ENCODE measurements around the gene CEP135. TPM values are rescaled to one million over a fixed set of nuclear protein-coding genes. Genes with fewer than 3 reads are reported as not detected.

CEP135 gene
- total and polyA plus RNA-seq, 7 experiments from 2014 or later, result 8.9 to 38.8 (median 20.7) TPM

GRCh38 chr4:55947912-55948725 lies 626 bp upstream of the CEP135 start:
- CTCF ChIA-PET, result interaction anchor here (0.6 to 1.8 kb wide), 14 partner anchors 7 to 1032 kb away, joined by 3 to 7 read pairs (median 3); partner anchors contain the start of genes EXOC1 and SRD5A3
- H3K36me3 ChIP-seq (ENCODE audit: control insufficient read depth in 2 of 3, insufficient read depth in 3 of 3, low read length in 3 of 3), result peaks cover 0 to 15% (median 2%) of the 10 kb centered on the region in 3 experiments
- H3K4me1 Mint-ChIP-seq, result peaks cover 30 to 69% (median 51%) of the 10 kb centered on the region in 7 donors
- no peaks in the 10 kb centered on the region for H3K27me3 ChIP-seq (ENCODE audit: control insufficient read depth in 2 of 2, insufficient read depth in 2 of 2, low read length in 2 of 2)
- no peaks in the 10 kb centered on the region for H3K9me3 ChIP-seq (ENCODE audit: control insufficient read depth in 2 of 3, low read length in 3 of 3)
- intact Hi-C loops (cut with micrococcal nuclease), result loop anchor here (1.0 to 10.0 kb wide), 25 partner anchors 41 to 1886 kb away; partner anchors contain the start of genes AASDH (in 2 of the 2), CHIC2 (in 2 of the 2), CLOCK (in 2 of the 2) and EXOC1 (in 2 of the 2)
- H3K27me3 Mint-ChIP-seq, result no peaks in the 10 kb centered on the region
- ATAC-seq, result peak; percentile 67
- H3K27ac Mint-ChIP-seq, result peak overlapping the region; percentile 88 to 98 (median 92)
- peak overlapping the region; percentile 86 to 96 (median 92) for H3K4me3 Mint-ChIP-seq
- H3K9me3 Mint-ChIP-seq, result peaks cover 0 to 21% (median 1%) of the 10 kb centered on the region in 11 donors
- POLR2A ChIA-PET, result interaction anchor here (0.8 to 3.0 kb wide), 21 partner anchors 11 to 1030 kb away, joined by 3 to 24 read pairs (median 4); partner anchors contain the start of genes AASDH, EXOC1, PAICS and POLR2B
- H3K4me1 ChIP-seq (ENCODE audit: control insufficient read depth in 2 of 2, insufficient read depth in 2 of 2, low read length in 2 of 2), result peaks cover 14 to 15% of the 10 kb centered on the region in 2 donors
- peaks cover 0 to 26% (median 13%) of the 10 kb centered on the region in 5 donors for H3K36me3 Mint-ChIP-seq
- DNase-seq, result peak in 7 of 9 donors; percentile 59 to 83 (median 74)
- H3K4me3 ChIP-seq (ENCODE audit: low read length), result peak overlapping the region; percentile 88
- peak overlapping the region; percentile 71 for H3K27ac ChIP-seq (ENCODE audit: low read depth, low read length)

- Histone ChIP-seq H3K9me3 (ENCODE audit: control insufficient read depth in 2 of 3, low read length in 3 of 3) (no peaks in the 10 kb centered on the region), H3K4me1 (ENCODE audit: control insufficient read depth in 2 of 2, insufficient read depth in 2 of 2, low read length in 2 of 2) (peaks cover 14 to 15% of the 10 kb centered on the region in 2 donors), H3K36me3 (ENCODE audit: control insufficient read depth in 2 of 3, insufficient read depth in 3 of 3, low read length in 3 of 3) (peaks cover 0 to 22% (median 4%) of the 10 kb centered on the region in 3 experiments), H3K4me3 (ENCODE audit: low read length) (peak overlapping the region; percentile 88), H3K27me3 (ENCODE audit: control insufficient read depth in 2 of 2, insufficient read depth in 2 of 2, low read length in 2 of 2) (no peaks in the 10 kb centered on the region), H3K27ac (ENCODE audit: low read depth, low read length) (peak overlapping the region; percentile 71)
- peaks cover 6 to 27% (median 15%) of the 10 kb centered on the region in 5 donors for H3K36me3 Mint-ChIP-seq
- CTCF ChIA-PET, result interaction anchor here (1.0 to 1.3 kb wide), 8 partner anchors 8 to 604 kb away, joined by 3 to 5 read pairs (median 3); partner anchors contain the start of gene SRD5A3
- peaks cover 30 to 69% (median 51%) of the 10 kb centered on the region in 7 donors for H3K4me1 Mint-ChIP-seq
- POLR2A ChIA-PET, result interaction anchor here (0.7 to 3.0 kb wide), 15 partner anchors 9 to 1029 kb away, joined by 3 to 24 read pairs (median 4); partner anchors contain the start of genes EXOC1, PAICS, POLR2B and PPAT
- peak in 2 of 9 donors; percentile 2 to 33 for DNase-seq
- H3K27ac Mint-ChIP-seq, result peak overlapping the region; percentile 90 to 98 (median 94)
- intact Hi-C loops (cut with micrococcal nuclease), result loop anchor here (1.0 to 10.0 kb wide), 11 partner anchors 62 to 1887 kb away; partner anchors contain the start of genes SRD5A3 (in 2 of the 2), TMEM165 (in 2 of the 2), CHIC2 (in 1 of the 2) and CLOCK (in 1 of the 2)
- H3K9me3 Mint-ChIP-seq, result peaks cover 0 to 15% (median 1%) of the 10 kb centered on the region in 11 donors
- peak overlapping the region; percentile 86 to 96 (median 92) for H3K4me3 Mint-ChIP-seq
- ATAC-seq, result no peak
- H3K27me3 Mint-ChIP-seq, result no peaks in the 10 kb centered on the region
These were observed 697 bp downstream of the CEP135 start for GRCh38 chr4:55949482-55949802.

DNA sequence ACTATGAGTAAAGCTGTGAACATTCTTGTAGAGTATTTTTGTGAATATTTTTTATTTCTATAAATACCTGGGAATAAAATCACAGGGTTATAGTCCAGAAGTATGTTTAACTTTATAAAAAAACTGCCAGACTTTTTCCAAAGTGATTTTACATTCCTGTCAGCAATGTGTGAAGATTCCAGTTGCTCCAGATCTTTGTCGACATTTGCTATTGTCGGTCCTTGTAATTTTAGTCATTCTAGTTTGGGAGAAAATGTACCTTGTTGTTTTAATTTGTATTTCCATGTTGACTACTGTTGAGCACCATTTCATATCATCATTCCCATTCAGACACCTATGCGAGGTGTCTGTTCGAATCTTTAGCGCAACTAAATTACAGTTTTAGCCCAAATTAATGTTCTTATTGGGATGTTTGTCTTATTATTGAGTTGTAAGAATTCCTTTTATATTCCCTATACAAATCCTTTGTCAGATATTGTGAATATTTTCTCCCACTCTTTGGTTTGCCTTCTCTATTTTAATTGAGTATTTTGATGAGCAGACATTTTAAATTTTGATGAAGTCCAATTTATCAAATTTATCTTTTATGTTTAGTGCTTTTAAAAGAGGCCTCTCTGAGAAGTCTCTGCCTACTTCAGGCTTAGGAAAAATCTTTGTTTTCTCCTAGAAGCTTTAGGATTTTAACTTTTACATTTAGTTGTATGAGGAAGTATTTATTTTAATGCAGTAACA lies 2.6 kb downstream of the CEP135 start:
- no peaks in the 10 kb centered on the region for H3K27me3 ChIP-seq (ENCODE audit: control insufficient read depth in 2 of 2, insufficient read depth in 2 of 2, low read length in 2 of 2)
- no peak overlapping the region for H3K4me3 ChIP-seq (ENCODE audit: low read length)
- intact Hi-C loops (cut with micrococcal nuclease), result no loop called here
- POLR2A ChIA-PET, result no interaction called here
- H3K9me3 ChIP-seq (ENCODE audit: control insufficient read depth in 2 of 3, low read length in 3 of 3), result no peaks in the 10 kb centered on the region
- Mint-ChIP-seq H3K9me3 (peaks cover 0 to 1% (median 0%) of the 10 kb centered on the region in 11 donors), H3K27me3 (no peaks in the 10 kb centered on the region), H3K27ac (peak overlapping the region in 4 of 9 donors; percentile 20 to 98 (median 44)), H3K4me1 (peaks cover 26 to 66% (median 47%) of the 10 kb centered on the region in 7 donors), H3K4me3 (peak overlapping the region in 5 of 10 donors; percentile 12 to 95 (median 44)), H3K36me3 (peaks cover 9 to 26% (median 13%) of the 10 kb centered on the region in 5 donors)
- H3K4me1 ChIP-seq (ENCODE audit: control insufficient read depth in 2 of 2, insufficient read depth in 2 of 2, low read length in 2 of 2), result peaks cover 14 to 15% of the 10 kb centered on the region in 2 donors
- CTCF ChIA-PET, result interaction anchor here (0.7 kb wide), 1 partner anchor 401 kb away, joined by 3 read pairs; no protein-coding TSS in a partner anchor
- peak overlapping the region; percentile 18 for H3K27ac ChIP-seq (ENCODE audit: low read depth, low read length)
- peaks cover 0 to 38% (median 5%) of the 10 kb centered on the region in 3 experiments for H3K36me3 ChIP-seq (ENCODE audit: control insufficient read depth in 2 of 3, insufficient read depth in 3 of 3, low read length in 3 of 3)
- DNase-seq (no peak), ATAC-seq (no peak)

DNA sequence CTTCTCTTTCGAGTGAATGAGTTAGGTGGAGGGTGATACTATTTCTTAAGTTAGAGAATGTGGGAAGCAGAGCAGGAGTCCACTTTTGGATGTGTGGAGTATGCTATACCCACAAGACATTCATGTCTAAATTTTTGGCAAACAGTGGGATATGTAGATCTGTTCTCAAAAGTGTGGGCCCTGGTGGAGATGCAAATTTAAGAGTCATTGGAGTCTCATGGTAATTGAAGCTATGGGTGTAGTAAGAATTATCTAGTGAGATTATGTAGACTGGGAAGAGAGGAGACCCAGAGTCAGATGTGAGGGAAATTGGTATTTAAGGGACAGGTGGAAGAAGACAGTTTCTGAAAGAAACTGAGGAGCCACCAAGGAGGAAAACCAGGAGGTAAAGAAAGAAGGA lies 7.0 kb downstream of the CEP135 start:
- Mint-ChIP-seq H3K4me3 (no peak overlapping the region), H3K9me3 (no peaks in the 10 kb centered on the region), H3K27me3 (no peaks in the 10 kb centered on the region), H3K4me1 (peaks cover 5 to 32% (median 13%) of the 10 kb centered on the region in 7 donors), H3K36me3 (peaks cover 14 to 52% (median 20%) of the 10 kb centered on the region in 5 donors), H3K27ac (peak overlapping the region in 3 of 9 donors; percentile 3 to 14 (median 11))
- ChIA-PET CTCF (interaction anchor here (0.7 kb wide), 1 partner anchor 214 kb away, joined by 4 read pairs; no protein-coding TSS in a partner anchor), POLR2A (no interaction called here)
- H3K36me3 ChIP-seq (ENCODE audit: control insufficient read depth in 2 of 3, insufficient read depth in 3 of 3, low read length in 3 of 3), result peaks cover 12 to 62% (median 18%) of the 10 kb centered on the region in 3 experiments
- ATAC-seq (no peak), DNase-seq (no peak)
- H3K4me1 ChIP-seq (ENCODE audit: control insufficient read depth in 2 of 2, insufficient read depth in 2 of 2, low read length in 2 of 2), result no peaks in the 10 kb centered on the region
- H3K27me3 ChIP-seq (ENCODE audit: control insufficient read depth in 2 of 2, insufficient read depth in 2 of 2, low read length in 2 of 2), result no peaks in the 10 kb centered on the region
- H3K9me3 ChIP-seq (ENCODE audit: control insufficient read depth in 2 of 3, low read length in 3 of 3), result no peaks in the 10 kb centered on the region
- no peak overlapping the region for H3K4me3 ChIP-seq (ENCODE audit: low read length)
- intact Hi-C loops (cut with micrococcal nuclease), result no loop called here
- no peak overlapping the region for H3K27ac ChIP-seq (ENCODE audit: low read depth, low read length)

- no peak overlapping the region for H3K27ac Mint-ChIP-seq
These were observed 10.9 kb downstream of the CEP135 start for GRCh38 chr4:55959655-55960054.

DNA sequence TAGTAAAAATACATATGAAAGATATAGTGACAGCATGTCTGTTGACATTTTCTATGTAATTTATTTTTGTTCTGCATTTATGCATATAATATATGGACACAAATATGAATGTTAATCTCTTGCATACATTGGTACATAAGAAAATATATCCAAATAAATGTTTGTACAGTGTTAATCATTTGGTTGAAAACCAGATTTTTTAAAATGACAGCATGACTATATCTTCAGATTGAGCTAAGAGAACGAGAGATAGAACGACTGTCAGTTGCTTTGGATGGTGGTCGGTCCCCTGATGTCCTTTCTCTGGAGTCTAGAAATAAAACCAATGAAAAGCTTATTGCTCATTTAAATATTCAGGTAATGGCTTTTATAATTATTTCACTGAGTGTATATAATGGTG lies 15.3 kb downstream of the CEP135 start:
- no peak overlapping the region for H3K27ac Mint-ChIP-seq
- Histone ChIP-seq H3K27ac (ENCODE audit: low read depth, low read length) (no peak overlapping the region), H3K4me1 (ENCODE audit: control insufficient read depth in 2 of 2, insufficient read depth in 2 of 2, low read length in 2 of 2) (no peaks in the 10 kb centered on the region), H3K36me3 (ENCODE audit: control insufficient read depth in 2 of 3, insufficient read depth in 3 of 3, low read length in 3 of 3) (peaks cover 0 to 36% (median 4%) of the 10 kb centered on the region in 3 experiments), H3K9me3 (ENCODE audit: control insufficient read depth in 2 of 3, low read length in 3 of 3) (no peaks in the 10 kb centered on the region), H3K27me3 (ENCODE audit: control insufficient read depth in 2 of 2, insufficient read depth in 2 of 2, low read length in 2 of 2) (no peaks in the 10 kb centered on the region), H3K4me3 (ENCODE audit: low read length) (no peak overlapping the region)
- peaks cover 5 to 59% (median 33%) of the 10 kb centered on the region in 5 donors for H3K36me3 Mint-ChIP-seq
- H3K27me3 Mint-ChIP-seq, result no peaks in the 10 kb centered on the region
- ChIA-PET CTCF (no interaction called here), POLR2A (no interaction called here)
- DNase-seq, result no peak
- no peak for ATAC-seq
- H3K4me3 Mint-ChIP-seq, result no peak overlapping the region
- peaks cover 0 to 9% (median 2%) of the 10 kb centered on the region in 7 donors for H3K4me1 Mint-ChIP-seq
- H3K9me3 Mint-ChIP-seq, result peaks cover 0 to 1% (median 0%) of the 10 kb centered on the region in 11 donors
- intact Hi-C loops (cut with micrococcal nuclease), result no loop called here

More at GRCh38 chr4:55959655-55960054, 10.9 kb downstream of the CEP135 start:
- POLR2A ChIA-PET, result no interaction called here
- no peaks in the 10 kb centered on the region for H3K27me3 Mint-ChIP-seq
- CTCF ChIA-PET, result interaction anchor here (0.5 to 1.0 kb wide), 3 partner anchors 11 to 79 kb away, joined by 3 to 10 read pairs (median 3); no protein-coding TSS in a partner anchor
- Histone ChIP-seq H3K36me3 (ENCODE audit: control insufficient read depth in 2 of 3, insufficient read depth in 3 of 3, low read length in 3 of 3) (peaks cover 12 to 59% (median 14%) of the 10 kb centered on the region in 3 experiments), H3K4me1 (ENCODE audit: control insufficient read depth in 2 of 2, insufficient read depth in 2 of 2, low read length in 2 of 2) (no peaks in the 10 kb centered on the region), H3K27me3 (ENCODE audit: control insufficient read depth in 2 of 2, insufficient read depth in 2 of 2, low read length in 2 of 2) (no peaks in the 10 kb centered on the region), H3K9me3 (ENCODE audit: control insufficient read depth in 2 of 3, low read length in 3 of 3) (no peaks in the 10 kb centered on the region), H3K27ac (ENCODE audit: low read depth, low read length) (no peak overlapping the region), H3K4me3 (ENCODE audit: low read length) (no peak overlapping the region)
- intact Hi-C loops (cut with micrococcal nuclease), result no loop called here
- H3K4me1 Mint-ChIP-seq, result peaks cover 0 to 22% (median 4%) of the 10 kb centered on the region in 7 donors
- H3K9me3 Mint-ChIP-seq, result peaks cover 0 to 1% (median 0%) of the 10 kb centered on the region in 11 donors
- DNase-seq (no peak), ATAC-seq (no peak)
- peaks cover 14 to 65% (median 25%) of the 10 kb centered on the region in 5 donors for H3K36me3 Mint-ChIP-seq
- H3K4me3 Mint-ChIP-seq, result no peak overlapping the region

Data from naive thymus-derived CD4-positive, alpha-beta T cell (primary cell).